T-helper 2 cell (primary cell): Measurements from ENCODE around the gene EXD3.
"Not testable (repeated sequence)": the region's sequence is repeated elsewhere in the genome, so short reads cannot be mapped to it uniquely, and the experiment has no call there.

ENCODE experiments used
- DNase-seq, 5 experiments: peaks; one replicate each; pipeline versions ENCODE4 v3.0.0 to v3.0.0-alpha.2; 2012 to 2022

EXD3 gene

DNA sequence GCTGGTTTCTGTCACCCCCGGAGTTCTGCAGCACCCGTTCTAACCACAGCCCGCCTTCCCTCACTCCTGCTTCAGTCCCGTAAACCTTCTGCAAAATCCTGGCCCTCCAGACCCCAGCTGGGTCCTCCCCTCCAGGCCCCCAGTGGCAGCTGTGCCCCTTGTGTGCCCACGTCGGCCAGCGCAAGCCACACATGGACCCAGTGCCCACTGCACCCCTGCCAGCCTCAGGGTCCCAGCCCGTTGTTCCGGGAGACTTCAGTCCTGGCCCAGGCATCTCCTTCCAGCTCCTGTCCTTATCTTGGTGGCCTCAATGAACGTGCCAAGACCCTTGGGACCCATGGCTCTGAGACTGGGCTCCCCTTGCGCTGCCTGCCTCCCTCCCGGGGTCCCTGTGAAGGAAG lies 43.2 kb downstream of the EXD3 start:
- DNase-seq: no peak

DNA sequence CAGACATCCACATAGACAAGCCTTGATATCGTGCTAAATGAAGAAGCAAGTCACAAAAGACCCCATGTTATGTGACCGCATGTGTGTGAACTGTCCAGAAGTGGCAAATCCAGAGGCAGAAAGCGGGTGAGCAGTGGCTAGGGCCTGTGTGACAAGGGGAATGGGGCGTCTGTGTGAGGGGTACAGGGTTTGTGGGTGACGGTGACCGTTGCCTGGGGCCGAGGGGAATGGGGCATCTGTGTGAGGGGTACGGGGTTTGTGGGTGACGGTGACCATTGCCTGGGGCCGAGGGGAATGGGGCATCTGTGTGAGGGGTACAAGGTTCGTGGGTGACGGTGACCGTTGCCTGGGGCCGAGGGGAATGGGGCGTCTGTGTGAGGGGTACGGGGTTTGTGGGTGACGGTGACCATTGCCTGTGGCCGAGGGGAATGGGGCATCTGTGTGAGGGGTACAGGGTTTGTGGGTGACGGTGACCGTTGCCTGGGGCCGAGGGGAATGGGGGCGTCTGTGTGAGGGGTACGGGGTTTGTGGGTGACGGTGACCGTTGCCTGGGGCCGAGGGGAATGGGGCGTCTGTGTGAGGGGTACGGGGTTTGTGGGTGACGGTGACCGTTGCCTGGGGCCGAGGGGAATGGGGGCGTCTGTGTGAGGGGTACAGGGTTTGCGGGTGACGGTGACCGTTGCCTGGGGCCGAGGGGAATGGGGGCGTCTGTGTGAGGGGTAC lies 44.1 kb downstream of the EXD3 start:
- DNase-seq: not testable (repeated sequence)

DNA sequence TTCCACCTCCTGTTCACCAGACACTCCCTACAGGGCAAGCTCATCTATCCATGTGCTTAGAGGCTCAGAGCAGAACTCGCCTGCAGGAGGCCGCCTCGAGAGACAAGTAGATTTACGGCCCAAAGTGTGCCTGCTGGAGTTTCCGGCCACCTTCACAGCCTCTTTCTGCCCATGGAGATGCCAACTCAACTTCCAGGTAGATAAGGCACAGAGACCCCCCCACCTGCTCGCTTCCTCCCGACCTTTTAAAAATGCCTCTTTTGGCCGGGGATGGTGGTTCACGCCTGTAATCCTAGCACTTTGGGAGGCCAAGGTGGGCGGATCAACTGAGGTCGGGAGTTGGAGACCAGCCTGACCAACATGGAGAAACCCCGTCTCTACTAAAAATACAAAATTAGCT lies 46.6 kb downstream of the EXD3 start:
- no peak for DNase-seq

DNA sequence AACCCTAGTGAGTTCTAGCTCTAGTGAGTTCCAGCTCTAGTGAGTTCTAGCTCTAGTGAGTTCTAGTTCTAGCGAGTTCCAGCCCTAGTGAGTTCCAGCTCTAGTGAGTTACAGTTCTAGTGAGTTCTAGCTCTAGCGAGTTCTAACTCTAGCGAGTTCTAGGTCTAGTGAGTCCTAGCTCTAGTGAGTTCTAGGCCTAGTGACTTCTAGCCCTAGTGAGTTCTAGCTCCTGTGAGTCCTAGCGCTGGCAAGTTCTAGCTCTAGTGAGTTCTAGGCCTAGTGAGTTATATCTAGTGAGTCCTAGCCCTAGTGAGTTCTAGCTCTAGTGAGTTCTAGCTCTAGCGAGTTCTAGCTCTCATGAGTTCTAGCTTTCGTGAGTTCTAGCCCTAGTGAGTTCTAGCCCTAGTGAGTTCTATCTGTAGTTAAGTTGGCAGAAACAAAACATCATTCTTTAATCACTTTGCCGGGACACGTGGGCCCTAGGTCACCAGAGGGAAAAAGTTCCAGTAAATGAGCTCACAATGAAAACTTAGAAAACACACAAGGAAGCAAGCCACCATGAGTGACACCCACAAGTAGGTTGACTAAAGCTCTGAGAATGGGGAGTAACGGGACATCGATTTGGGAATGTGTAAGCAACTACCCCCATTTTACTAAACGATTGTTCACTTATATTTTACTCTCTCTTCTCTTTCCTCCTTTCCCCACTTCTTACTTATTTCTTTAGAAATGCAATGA lies 47.5 kb downstream of the EXD3 start:
- no peak for DNase-seq

DNA sequence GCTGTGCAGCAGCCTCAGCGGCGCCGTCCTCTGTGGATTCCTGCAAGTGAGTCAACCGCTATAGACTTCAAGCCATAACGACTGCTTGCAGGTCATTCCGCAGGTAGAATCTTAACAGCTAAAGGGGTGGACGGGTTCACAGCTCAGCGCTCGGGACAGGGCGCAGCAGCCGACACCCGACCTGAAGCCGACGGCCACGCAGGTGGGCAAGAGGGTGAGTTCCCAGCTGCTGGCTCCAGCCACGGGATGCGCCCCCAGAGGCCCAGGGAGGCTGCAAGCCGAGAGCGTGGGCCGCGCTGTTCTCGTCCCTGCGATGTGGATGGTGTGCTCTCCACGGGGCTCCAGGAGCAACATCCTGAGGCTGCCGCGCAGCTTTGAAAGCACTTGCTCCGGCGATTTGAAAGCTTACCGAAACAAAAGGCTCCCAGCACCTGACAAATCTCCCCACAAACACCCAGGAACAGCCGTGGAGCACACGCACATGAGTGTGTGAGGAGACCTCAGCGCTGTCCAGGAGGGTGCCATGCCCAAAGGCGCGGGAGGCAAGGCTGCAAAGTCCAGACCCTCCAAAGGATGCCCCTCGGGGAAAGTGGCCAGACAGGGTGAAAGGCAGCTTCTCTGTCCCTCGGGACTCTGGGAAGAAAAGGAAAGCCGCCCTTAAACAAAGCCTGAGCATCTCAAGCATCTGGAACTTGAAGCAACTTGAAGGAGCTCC lies 48.7 kb downstream of the EXD3 start:
- no peak for DNase-seq

DNA sequence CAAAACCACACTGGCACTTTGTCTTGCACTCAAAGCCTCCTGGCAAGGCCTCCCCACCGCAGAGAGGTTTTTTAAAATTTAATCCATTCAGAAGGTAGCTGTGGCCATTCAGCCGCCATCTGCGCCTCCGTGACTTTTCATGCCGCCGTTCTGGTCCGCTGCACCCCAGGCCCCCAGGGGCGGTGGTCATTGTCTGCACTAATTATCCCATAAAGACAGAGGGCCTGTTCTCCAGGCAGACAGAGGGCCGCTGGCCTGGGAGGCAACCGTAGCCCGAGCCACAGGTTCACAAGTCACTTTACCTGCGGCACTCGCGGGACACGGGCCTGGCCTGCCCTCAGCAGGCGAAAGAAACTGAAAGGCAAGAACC lies 49.4 kb downstream of the EXD3 start:
- no peak for DNase-seq

DNA sequence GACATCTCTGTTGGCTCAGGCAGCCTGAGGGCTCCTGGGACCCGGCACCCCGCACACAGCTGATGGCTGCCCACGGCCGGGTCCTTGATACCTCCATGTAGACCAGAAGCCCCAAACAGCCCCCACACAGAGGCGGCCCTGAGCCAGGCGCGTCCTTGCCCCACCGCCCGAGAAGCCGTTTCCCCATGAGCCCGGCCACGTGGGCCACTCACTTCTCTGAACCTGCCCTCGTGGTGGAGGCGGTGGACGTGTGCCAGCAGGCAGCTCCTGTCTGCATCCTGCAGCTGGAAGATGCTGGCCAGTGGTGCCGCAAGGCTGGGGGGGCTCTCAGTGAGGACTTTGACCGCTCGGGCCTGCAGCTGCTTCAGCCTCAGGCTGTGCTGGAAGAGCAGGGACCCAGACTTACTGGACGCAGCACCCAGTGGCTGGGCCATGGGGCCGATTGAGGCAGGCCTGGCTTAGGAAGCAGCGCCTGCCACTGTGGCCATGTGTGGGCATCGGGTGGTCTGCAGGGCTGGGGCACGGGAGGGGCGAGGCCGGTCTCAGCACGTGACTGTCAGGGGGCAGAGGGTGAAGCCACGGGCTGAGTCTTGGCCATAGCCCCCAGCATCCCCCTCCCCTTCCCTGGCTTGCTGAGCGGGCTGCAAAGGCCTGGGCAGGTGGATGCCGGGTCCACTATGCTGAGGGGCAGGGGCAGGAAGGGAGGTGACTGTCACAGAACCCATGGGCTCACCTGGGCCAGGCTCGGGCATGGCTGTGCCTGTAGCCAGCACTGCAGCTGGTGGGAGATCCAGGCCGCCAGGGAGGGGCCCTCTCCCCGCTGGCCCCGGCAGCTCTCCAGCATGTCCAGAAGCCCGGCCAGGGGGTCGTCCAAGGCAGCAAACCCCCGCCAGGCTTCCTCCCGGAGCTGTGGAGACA lies 50.0 kb downstream of the EXD3 start:
- DNase-seq: no peak

DNA sequence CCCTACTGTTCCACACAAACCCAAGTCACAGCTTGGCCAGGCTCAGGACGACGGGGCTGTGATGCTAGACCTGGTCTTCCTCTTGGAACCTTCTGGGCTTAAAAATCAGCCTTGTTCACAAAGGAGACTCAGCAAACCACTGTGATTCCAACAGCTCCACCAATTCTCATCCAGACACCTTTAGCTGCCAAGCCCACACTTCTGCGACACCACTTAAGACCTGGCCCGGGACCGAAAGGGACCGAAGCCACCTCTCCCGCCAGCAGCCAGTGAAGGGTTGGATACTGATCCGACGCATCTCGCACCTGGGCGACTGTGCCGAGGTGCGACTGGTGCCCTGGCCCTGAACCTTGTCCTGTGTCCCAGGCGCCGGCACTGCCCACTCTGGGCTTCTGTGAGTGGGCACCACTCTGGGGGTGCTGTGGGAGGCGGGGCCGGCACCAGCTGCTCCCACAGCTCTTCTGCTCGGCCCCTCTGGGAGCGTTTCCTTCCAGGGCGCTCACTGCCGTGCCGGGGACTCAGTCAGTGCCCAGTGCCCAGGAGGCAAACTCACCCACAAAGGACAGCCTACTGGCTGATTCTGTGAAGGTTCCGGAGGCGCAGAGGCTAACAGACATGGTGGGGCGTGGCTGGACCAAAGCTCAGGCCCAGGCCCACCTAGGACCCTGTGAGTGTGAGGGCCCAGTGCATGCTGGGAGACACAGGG lies 50.9 kb downstream of the EXD3 start:
- no peak for DNase-seq

DNA sequence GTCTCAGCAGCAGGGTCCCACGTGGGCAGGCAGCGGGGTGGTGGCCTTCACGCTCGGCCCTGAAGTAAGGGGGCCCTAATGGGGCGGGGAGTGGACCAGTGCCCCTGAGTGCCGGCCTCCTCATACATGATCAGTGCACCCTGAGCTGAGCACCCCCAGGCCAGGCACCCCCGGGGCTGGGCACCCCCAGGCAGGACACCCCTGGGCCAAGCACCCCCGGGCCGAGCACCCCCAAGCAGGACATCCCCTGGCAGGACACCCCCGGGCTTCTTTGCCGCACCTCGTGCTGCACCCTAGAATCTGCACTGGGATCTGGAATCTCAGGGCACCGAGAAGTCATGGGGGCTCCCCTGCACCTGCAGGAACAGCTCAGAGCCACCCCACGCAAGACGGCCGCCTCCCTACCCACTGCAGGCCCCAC lies 51.4 kb downstream of the EXD3 start:
- DNase-seq: no peak

DNA sequence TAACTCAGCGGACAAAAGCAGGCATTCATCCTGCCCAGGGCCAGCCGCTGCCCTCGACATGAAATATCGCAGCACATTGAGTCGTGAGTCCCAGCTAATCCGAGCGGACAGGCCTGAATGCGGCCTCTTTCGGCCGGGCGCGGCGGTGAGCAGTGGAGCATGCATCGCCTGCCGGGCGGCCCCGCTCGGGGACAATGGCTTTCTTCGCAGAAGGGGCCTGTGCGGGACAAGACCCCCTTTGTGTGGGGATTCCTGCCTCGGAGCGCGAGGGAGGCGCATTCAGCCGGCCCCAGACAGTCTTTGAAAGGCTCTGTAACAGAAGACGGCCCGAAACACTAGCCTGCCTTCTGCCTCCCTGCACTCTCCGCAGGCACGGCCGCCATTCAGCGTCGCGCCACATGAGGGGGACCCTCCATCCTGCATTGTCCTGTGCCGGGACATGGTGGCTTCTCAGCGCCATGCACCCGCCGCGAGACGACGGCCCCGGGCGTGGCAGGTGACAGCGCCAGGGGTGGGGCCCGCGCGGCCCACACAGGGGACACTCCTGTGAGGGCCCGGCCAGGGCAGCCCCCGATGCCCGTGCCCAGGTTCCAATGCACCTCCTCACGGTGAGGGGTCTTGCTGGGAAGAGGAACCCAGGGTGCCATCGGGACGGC lies 52.0 kb downstream of the EXD3 start:
- no peak for DNase-seq

DNA sequence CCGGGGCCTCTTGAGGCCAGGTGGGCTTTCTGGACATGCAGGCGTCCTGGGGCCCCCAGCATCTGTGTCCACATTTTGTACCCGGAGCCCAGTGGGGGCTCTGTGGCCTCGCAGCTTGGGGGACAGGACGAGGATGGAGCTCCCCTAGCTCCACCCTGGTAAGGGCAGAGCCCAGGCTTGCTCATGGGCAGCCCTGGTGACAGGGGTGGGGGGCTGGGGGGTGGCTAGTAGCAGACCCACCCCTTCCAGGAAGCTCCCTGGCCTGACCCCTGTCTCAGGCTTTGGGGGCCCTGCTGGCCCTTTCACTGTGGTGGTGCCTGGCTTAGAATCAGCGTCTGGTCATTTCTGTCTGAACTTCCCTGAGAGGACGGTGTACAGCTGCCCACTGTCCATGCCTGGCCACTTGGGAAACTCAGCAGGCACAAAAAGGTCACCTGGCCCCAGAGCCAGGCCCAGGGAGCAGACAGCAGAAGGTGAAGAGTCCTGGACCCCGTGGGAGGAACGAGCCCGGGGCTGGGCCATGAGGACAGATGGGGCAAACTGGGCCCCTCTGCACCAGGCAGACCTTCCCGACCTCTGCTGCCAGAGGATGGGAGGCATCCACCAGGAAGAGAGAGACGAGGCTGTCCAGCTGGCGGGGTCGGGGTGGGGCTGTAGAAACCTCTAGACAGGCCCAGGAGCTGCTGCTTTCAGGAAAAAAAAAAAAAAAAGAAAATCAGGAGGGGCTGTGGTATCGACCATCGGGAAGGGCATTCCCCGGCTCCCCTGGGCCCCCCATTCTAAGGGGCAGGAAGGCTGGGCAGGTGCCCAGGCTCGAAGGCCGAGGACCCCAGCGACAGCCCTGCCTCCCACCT lies 52.8 kb downstream of the EXD3 start:
- no peak for DNase-seq

DNA sequence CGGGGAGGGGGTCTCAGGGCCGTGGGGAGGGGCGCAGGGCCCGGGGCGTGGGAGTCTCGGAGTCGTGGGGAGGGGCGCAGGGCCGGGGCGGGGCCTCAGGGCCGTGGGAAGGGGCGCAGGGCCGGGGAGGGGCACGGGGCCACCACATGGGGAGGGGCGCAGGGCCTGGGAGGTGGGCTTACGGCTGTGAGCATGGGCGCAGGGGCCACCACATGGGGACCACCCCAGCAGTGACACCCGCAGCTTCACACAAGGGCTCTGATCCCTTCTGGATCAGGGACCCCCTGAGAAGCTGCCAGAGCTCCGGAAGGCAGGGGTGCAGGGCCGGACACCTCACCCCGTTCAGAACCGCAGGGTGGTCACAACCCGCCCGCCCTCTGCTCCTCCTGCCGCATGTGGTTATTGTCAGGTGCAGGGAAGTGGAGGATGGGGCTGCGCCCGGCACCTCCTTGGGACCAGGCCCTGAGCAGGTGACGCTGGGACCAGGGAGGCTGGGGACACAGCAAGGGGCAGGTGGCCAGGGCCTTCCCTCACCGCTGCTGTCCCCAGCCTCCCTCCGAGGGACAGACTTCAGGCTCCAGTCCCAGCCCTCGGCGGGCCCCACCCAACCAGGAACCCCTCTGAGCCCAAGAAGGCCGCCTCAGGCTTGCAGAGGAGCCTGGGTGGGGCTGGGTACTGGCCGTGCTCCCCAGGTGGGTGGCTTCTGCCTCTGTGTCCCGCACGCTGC lies 53.7 kb downstream of the EXD3 start:
- DNase-seq: no peak

DNA sequence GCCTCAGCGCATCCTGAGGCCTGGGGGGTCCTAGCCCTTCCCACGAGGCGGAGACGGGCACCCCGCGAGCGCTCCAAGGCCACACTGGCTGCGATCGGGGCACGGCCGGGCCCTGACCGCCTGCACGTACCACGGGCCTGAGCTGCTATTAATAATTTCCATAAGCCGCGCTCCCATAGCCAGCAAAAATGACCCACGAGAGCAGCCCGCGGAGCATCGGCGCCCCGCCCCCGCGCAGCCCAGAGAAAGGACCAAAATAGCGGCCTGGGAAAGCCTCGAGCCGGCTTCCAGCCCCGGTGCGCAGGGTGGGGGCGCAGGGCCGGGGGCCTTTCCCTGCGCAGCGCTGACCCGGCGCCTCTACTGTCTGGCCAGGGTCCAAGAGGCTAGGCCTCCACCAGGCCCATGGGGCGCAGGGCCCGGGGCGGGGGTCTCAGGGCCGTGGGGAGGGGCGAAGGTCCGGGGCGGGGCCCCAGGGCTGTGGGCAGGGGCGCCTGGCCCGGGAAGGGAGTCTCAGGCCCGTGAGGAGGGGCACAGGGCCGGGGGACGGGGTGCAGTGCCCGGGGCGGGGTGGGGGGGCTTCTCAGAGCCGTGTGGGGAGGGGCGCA lies 54.4 kb downstream of the EXD3 start:
- DNase-seq: no peak

DNA sequence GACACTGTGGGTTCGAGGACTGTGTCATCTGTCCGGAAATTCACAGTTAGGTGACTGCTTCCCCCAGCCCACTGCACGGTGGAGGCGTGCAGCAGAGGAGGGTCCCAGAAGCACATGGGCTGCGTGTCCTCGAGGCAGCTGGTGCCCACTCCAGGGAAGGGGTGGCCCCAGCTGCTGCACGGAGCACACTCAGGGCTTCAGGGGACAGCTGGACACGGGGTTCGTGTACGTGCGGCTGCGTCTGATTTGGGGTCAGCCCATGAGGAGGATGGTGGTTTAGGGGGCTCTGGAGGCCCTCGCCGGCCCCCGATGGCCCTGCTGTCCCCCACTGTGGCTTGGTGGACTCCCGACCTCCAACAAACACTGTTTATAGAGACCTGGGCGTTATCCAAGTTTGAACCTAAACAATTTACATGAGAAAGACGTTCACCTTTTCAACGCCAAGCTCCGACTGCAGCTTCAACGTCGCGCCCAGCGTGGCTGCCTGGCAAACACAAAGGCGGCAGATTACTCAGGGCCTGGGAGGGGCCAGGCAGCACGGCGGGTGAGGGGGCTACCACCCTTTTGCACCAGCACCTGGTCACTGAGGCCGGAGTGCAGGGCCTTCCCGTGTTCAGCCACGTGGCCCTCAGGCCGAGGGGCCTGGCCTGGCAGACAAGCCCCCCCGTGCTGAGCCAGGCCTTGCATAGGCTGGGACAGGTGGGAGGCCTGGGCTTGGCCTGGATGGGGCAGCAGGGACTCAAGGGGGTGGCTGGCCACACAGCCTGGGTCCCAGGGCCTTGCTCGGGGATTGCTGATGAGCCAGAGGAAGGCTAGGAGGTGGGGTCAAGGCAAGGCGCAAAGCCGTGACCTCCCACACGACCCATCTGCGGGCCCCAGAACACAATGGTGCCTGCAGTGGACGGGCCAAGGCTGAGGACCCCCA lies 55.2 kb downstream of the EXD3 start:
- DNase-seq: no peak

DNA sequence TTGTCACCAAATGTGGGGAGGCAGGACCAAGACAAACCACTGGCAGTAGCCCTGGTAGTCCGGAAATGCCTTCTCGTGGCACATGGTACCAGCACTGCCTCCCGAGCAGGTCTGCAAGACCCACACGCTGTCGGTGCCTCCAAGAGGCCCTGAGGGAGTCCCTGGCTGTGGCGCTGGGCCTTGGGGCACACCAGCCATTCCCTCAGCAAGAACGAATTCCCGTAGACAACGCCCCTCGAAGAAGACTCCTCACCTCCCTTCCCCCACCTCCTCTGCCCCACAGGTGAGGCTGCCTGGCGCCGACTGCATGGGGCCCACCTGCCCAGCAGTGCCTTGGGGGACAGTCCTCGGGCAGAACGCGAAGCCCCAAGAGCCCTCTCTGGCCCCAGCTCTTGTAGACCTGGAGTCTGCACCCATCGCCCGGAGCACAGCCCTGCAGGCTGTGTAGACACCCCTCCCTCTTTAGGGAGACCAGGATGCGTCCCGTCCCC lies 56.0 kb downstream of the EXD3 start:
- DNase-seq: no peak

DNA sequence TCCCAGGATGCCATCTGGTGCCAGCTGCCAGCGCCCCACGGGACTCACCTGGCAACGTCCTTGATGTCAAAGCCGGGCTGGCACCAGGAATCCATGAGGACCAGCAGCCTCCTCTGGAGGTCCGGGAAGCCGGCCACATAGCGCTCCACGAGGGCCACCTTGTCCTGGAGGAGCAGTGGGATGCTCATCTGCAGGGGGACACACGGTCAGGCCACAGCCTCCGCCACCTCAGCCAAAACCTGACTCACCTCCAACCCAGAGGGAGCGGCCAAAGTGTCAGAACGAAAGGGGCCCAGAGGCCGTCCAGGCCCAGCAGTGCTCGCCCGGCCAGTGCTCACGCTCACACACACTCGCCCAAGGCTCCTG lies 56.5 kb downstream of the EXD3 start:
- DNase-seq: no peak

DNA sequence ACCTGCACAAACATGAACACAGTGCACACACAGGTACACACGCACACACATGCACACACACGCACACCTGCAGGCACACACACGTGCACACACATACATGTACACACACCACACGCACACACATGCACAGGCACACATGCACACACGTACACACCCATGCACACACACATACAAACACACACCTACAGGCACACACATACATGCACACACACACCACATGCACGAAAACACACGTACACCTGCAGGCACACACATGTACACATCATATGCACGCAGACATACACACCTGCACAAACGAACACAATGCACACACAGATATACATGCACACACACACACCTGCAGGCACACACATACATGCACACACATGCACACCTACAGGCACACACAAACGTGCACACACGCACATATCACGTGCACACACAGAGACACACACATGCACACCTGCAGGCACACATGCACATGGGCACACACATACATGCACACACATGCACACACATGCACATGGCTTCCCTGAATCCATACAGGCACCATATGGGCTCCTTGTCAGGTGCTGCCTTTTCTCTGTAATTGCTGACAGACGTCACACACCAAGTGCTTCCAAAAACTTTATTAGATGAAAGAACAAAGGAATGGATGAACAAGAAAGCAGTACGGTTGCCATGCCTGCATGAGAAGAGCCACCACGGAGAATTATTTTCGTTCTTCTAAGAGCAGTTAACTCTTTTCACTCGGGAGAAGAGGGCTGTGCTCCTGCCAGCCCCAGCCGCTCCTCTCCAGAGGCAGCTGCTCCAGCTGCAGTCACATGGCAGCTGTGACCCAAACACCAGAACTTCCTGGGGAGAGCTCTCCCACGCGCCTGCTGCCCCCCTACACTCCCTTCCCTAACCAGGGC lies 57.2 kb downstream of the EXD3 start:
- DNase-seq: no peak
